GM15510 (cell line): ENCODE measurements around the gene VASN.

Experiments used
- POLR2A ChIP-seq: IDR thresholded peaks from 3 replicates; pipeline ENCODE4 v1.6.1; 2011; ENCODE audit warnings: borderline replicate concordance; ENCODE audit not compliant: insufficient read length; ENCODE audit errors: extremely low read depth

The VASN gene

GRCh38 chr16:4407543-4408322, 36.1 kb downstream of the VASN start:
- TF ChIP-seq POLR2A = no peak

GRCh38 chr16:4408323-4408690, 36.7 kb downstream of the VASN start:
- no peak for TF ChIP-seq POLR2A

- TF ChIP-seq POLR2A = no peak
These were observed 37.7 kb downstream of the VASN start for GRCh38 chr16:4409081-4409932.

- TF ChIP-seq POLR2A = no peak
These were observed 38.9 kb downstream of the VASN start for GRCh38 chr16:4410335-4411075.

- no peak for TF ChIP-seq POLR2A
These were observed 40.0 kb downstream of the VASN start for GRCh38 chr16:4411684-4412083.

GRCh38 chr16:4412159-4412558, 40.5 kb downstream of the VASN start:
- TF ChIP-seq POLR2A = no peak

GRCh38 chr16:4412854-4413253, 41.2 kb downstream of the VASN start:
- no peak for TF ChIP-seq POLR2A

- TF ChIP-seq POLR2A = no peak
These were observed 42.7 kb downstream of the VASN start for GRCh38 chr16:4414187-4414917.

GRCh38 chr16:4415538-4416199, 44.0 kb downstream of the VASN start:
- no peak for TF ChIP-seq POLR2A

- peak; percentile 79 for TF ChIP-seq POLR2A
These were observed 44.8 kb downstream of the VASN start, which contains the start of gene CORO7 for GRCh38 chr16:4416200-4417032. TSS of gene CORO7 (minus strand) at chr16:4416596. CDS start at chr16:4416518, 78 bp downstream.

- no peak for TF ChIP-seq POLR2A
These were observed 47.8 kb downstream of the VASN start for GRCh38 chr16:4419402-4419959.

GRCh38 chr16:4420505-4421105, 49.0 kb downstream of the VASN start:
- no peak for TF ChIP-seq POLR2A
